Stimulated activated CD8-positive, alpha-beta memory T cell treated with anti-CD3 and anti-CD28 coated beads, Interleukin-12 subunit alpha, Interleukin-12 subunit beta, amount 100 ng/mL, for 24 hours (primary cell): ENCODE data around the gene XAB2.

ENCODE experiments used
- DNase-seq: peaks from one replicate; pipeline ENCODE4 v3.0.0-alpha.2; 2020; ENCODE audit errors: extremely low read depth

The XAB2 gene

DNA sequence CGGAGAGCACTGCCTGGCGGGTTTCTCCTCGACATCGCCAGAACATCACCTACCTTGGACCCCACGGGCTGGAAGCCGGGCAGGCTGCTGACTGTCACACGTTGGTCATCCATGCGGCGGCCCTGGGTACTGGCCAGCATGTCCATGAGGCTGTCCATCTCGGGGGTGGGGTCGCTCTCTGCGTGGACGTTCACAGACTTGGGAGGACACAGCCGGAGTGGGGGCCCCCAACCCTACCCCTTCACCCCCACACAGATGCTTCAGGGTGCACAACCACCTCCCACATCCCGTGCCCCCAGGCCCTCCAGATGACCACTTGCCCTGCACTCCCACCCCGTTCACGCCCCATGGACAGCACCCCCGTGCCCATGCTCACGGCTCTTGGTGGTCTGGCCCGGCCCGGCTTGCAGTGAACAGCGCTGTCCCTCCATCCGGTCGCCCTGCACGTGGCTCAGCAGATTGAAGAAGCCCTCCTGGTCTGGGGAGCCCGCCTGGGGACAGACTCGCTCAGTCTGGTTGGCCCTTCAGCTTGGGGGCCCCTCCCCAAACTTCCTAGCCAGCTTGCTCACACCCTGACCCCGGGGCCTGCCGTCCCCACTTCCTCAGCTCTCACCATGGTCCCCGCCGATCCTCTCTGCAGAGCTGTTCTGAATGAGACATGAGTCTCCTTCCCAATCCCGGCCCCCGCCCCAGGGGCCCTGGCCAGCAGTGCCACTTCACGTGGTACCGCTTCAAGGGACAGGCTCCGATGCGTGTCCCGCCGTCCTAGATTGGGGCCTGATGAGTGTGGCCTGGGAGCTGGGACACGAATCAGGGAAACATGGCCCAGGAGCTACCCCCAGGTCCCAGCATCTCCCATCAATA is 3.2 kb upstream of the XAB2 start:
- no peak for DNase-seq

DNA sequence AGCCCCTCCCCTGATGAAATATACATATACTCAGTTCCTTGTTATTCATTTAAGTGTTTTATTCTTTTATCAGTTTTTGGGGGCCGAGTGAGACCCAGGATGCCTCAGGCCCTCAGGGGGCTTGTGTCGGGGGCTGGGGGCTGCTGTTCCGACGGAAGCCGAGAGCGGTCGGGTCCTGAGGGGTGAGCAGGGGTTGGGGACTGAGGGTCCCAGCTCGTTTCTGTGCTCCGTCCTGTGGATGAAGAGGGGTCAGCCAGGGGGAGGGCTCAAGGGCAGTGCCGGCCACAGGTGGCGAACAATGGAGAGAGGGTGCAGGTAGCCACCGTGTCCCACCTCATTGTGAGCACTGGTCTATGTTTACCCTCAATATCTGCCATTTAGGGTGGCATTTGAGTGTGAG is 2.2 kb upstream of the XAB2 start:
- DNase-seq: no peak

DNA sequence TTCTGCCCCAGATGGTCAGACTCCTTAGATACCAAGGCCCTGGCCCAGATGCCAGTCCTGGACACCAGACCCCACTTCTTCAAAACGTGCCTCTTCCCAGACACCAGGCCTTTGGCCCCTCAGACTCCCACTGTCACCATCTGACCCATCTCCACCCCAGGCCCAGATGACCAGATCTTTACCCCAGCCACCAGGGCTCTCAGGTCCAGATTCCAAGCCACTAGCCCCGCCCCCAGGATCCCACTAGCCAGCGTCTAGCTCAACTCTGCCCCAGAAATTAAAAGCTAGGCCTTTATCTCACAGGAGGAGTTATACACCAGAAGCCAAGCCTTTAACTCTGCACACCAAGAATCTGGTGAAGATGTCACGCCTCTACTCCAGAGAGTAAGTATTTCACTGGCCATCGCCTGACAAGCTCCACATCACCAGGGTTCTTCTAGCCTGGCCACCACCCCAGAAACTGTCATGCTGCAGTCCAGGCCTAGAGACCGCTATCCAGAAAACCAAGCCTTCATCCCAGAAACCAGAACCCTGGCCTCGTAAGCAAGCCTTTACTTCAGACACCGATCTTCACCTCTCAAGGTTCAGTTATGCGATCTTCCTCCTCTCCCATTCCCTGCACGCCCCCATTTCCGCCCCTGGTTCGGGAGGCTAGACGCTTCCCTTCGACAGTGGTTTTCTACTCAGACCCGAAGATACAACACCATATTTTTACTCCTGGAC is 595 bp downstream of the XAB2 start:
- DNase-seq: no peak

DNA sequence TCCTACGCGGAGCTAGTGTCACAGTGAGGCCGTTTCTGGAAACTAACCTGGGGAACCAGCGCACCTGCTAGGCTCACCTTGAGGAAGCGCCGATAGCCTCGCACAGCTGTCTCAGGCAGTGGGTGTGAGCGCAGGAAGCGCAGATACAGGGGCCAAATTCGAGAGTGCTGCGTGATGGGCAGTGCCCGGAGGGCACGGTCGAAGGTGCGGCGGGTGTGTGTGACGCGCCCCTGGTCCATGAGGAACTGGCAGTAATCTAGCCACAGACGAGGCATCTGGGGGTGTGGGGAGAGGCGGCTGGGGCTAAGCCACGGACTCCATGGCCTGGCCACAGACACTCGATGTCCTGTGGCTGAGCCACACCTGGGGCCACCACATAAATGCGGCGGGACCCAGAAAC is 2.2 kb downstream of the XAB2 start:
- no peak for DNase-seq

DNA sequence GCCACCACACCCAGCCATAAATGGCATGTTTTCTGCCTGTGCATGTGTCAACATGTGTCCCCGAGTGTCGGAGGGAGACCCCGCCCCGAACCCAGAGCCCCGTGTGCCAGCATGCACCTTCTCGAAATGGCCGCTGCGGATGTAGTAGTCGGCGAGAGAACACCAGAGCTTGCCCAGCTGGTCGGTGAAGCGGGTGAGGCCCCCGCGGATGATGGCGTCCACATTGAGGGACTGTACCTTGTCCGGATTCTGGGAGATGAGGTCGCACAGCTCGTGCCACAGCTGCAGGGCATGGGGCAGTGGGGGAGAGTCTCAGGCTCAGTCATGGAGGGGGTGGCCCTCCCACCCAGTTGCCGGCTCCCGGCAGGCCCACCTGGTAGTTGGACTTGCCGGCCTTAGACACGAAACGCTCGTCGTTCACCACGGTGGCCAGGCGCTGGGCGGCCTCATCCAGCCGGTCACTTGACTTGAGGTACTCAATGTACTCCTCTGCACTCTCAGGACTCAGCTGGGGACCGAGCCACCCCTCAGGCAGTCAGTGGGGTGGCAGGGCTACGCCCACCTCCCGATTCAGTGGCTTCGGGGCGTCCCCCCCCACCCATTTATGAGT is 3.5 kb downstream of the XAB2 start:
- DNase-seq: no peak

DNA sequence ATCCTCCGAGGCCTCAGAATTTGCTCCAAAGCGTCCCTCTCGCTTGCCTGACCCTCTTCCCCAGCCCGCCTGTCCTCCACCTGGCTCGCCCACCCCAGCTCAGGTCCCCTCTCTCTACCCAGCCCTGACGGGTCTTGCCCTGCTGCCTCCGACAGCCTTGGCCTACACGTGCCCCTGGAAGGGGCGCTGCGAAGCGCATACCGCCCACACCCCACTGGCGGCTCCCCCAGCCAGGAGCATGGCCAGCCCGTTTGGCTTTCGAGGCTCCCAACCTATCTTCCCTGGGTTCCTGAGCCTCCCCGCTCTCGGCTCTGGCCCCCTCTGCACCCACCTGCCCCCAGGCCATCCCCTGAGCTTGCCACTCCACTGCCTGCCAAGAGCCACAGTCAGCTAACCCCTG is 4.5 kb downstream of the XAB2 start:
- DNase-seq: no peak

DNA sequence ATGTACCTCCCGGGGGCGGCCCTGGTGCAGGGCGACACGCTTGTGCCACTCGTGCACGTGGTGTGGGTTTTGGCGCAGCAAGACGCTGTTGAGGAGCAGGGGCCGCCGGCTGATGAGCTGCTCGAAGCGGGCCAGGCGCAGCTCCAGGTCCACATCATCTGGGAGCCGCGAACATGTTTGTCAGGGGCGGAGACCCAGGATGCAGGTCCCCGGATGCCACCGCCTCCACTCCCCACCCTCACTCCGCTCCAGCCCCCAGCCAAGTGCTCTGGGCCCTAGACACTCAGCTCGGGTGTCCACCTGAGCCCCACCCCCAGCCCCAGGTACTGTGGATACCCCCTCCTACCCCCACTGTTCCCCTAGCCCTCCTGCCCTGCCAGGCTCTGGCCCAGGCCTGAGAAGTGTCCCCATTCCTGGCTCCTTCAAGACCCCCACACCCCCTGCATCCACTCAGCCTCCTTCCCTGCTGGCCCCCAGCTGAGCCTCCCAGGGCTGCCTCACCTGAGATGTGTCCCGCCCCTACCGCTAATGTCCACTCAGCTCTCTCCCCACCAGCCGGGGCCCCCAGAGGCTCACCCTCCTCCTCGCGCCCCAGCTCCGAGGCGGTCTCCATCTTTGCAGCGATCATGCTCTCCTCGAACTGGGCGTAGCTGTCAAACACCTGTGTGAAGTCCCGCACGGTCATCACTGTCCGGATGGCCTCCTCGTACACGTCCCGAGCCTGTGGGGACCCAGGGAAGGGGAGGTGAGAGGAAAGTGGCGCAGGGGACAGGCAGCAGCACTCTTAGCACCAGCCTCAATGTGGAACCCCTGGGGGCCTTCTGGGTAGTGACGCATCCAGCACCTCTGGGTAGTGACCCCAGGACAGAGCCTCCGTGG is 5.4 kb downstream of the XAB2 start:
- DNase-seq: no peak

DNA sequence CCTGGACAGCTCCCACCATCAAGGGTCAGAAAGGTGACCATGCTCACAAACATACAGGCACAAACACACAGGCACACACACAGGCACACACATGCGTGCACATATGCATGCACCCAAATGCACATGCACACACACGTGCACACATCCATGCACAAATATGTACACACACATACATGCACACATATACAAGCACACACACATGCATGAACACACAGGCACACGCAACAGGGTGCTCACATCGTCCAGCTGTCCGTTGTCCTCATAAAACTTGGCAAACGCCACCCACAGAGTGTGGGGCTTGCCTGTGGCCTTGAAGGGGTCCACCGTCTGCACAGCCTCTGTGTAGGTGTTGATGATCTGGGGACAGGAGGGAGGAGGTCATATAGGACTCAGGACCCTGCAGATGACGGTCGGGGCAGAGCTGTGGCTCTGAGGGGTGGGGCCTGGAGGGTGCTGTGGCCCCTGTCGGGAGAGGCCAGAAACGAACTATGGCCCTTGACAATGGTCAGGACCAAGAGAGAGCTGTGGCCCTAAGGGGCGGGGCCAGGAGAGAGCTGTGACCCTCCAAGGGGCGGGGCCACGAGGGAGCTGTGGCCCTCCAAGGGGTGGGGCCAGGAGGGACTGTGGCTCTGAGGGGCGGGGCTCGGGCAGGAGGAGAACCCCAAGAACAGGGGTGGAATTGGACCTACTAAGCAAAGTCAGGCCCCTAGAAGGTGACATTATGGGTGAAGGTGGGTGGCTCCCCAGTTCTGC is 6.2 kb downstream of the XAB2 start:
- no peak for DNase-seq

DNA sequence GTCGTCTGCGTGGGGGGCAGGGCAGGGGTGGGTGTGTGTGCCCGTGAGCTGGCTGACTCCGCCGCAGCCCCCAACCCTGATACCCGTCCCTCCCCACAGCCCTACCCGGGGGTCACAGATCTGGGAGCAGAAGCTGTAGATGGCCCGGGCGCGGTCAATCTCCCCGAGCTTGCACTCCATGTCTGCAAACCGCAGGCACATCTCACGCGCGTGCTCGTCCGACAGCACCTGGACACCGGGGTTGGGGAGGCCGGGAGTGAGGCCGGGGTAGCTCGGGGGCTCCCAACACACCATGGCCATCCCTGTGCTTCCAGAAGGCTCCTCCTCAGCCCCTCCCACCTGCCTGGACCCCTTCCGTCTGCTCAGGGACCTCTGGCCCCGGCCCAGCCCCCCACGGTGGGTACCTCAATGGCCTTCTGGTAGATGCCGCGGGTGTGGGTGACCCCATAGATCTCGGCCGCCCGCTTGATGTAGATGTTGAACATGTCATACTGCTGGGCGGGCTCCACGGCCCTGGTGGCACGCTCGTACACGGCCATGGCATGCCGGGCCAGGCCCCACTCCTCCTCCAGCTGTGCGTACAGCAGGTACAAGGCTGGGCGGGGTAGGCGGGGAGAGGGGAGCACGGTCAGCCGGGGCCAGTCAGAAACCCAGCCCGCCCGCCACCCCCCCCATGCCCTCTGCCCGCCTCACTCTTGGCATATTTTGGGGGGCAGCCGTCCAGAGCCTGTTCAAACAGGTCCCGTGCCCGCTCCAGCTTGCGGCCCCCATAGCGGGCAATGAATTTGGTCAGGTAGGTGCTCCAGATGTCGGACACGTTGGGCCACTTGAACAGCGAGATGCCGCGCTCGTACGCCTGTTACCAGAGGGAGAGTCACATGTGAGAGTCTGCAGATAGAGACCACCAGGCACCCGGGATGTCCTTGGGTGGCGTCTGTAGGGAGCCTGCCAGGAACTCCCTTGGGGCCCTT is 8.6 kb downstream of the XAB2 start:
- no peak for DNase-seq

DNA sequence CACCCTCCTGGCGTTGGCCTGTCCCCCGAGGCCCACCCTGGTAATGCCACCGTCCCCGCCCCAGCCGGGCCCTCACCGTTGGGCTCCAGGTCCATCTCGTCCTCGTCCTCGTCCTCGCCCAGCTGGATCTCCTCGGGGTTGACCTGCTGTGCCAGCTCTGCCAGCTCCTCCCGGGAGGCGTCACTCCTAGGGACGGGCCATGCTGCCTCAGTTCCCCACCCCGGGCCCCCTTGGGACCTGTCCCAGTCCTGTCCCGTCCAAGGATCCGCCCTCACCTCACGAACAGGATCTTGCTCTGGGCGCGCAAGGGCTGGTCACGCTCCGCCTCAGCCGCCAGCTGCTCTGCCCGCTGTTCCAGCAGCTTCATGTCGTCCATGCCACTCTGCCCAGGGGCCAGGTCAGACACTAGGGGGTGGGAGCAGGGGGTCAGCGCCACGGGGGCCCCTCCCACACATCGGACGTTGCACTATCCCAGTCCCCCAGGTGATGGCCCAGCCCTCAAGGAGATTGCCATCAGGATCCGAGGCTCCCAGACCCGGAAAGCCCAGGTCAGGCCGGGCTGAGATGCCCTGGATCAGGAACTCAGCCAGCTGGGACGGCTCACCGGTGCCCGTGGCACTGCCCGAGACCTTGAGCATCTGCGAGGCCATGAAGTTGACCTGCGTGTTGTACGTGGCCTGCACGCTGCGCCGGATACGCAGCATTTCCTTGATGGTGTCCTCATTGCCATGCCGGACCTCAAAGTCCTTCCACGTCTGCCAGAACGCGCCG is 9.5 kb downstream of the XAB2 start:
- DNase-seq: no peak

DNA sequence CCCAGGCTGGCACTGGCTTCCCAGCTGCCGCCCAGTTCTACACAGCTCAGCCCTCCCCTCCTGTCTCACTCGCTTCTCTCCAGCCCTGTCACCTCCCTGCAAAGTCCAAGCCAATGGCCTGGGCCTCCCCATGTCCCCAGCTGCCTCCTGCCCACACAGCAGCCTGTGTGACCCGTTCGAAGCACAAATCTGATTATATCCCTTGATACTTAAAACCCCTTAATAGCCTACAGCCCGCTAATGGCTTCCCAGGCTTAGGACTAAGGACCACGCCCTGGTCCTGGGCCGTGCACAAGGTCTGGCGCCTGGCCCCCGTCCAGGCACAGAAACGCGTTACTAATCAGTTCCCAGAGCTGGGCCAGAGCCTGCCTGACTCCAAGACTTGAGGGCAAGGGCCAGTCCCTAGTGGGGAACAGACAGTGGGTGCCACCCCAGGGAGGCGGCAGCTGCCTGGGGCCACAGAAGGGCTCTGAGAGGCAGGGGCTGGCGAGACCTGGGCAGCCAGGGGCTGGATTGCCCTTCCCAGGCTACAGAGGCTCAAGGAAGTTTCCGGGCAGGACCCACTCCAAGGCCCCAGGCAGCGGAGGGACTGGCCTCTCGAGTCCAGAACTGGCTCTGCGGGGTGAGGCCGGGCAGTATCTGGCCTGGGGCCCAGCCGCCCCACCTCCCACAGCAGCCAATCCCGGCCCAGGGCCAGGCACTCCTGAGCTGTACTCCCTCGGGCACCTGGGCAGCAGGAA is 10.4 kb downstream of the XAB2 start:
- DNase-seq: no peak

DNA sequence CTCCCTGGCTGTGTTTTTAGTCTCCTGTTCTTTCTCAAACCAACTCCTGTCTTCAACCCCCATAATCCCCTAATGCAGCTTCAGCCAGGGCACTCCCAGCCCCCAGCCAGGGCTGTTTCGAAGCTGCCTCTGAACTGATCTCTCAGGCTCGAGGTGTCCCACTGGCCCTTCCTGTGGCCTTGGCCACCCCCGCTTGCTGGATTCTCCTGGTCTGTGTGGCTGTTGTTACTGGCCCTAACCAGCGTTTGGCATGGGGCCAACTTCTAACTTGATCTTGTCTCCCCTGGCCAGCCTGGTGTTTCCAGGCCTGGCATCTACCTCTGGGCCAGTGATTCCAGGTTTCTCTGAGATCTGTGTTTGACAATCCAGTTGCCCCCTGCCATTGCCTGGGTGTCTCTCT is 11.0 kb downstream of the XAB2 start:
- DNase-seq: no peak

DNA sequence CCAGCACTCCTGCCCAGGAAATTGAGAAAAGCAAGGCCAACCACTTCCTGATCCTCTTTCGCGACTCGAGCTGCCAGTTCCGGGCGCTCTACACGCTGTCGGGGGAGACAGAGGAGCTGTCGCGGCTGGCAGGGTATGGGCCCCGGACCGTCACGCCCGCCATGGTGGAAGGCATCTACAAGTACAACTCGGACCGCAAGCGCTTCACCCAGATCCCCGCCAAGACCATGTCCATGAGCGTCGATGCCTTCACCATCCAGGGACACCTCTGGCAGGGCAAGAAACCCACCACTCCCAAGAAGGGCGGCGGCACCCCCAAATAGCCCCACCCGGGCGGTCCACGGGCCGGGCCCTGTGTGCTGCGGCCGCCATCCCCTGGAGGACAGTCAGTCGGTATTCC is 11.6 kb downstream of the XAB2 start:
- no peak for DNase-seq

DNA sequence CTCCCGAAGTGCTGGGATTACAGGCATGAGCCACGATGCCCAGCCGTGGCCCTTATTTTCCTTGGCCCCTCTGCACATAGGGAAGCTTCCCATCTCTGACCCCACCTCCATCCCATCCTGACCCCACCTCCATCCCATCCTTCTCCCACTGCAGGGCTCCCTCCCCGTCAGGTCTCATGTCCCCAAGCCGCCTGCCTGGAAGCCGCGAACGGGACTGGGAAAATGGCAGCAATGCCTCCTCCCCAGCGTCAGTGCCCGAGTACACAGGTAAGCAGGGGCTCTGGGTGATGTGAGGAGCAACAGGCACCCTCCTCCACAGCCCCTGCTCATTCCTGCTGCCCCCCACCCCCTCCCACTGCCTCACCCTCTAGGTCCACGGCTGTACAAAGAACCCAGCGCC is 12.2 kb downstream of the XAB2 start:
- DNase-seq: no peak

DNA sequence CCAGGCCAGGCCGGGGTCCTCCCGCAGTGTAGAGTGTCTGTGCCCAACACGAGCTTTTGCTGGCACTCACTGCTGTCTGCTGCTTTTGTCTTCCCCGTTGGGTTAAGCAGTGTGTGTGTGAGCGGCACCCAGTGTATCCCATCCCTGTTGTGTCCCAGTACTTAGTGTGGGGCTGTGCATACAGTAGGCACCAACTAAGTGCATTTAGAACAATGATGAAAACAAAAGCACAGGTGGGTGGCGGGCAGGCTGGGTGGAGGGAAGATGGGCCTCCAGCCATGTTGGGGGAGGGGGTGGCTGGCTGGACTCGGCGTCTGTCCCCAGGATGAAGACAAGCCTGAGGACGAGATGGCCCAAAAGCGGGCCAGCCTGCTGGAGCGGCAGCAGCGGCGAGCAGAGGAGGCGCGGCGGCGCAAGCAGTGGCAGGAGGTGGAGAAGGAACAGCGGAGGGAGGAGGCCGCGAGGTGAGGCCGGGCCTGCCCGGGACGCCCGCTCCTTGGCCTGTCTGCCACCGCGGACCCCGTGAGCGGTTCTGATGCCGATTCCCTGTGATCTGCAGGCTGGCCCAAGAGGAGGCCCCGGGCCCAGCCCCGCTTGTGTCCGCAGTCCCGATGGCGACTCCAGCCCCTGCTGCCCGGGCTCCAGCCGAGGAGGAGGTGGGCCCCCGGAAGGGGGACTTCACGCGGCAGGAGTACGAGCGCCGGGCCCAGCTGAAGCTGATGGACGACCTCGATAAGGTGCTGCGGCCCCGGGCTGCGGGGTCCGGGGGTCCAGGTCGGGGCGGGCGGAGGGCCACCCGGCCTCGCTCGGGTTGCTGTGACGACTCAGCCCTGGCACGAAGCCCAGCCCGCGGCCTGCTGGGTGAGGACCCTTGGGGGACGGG is 14.2 kb downstream of the XAB2 start:
- no peak for DNase-seq

DNA sequence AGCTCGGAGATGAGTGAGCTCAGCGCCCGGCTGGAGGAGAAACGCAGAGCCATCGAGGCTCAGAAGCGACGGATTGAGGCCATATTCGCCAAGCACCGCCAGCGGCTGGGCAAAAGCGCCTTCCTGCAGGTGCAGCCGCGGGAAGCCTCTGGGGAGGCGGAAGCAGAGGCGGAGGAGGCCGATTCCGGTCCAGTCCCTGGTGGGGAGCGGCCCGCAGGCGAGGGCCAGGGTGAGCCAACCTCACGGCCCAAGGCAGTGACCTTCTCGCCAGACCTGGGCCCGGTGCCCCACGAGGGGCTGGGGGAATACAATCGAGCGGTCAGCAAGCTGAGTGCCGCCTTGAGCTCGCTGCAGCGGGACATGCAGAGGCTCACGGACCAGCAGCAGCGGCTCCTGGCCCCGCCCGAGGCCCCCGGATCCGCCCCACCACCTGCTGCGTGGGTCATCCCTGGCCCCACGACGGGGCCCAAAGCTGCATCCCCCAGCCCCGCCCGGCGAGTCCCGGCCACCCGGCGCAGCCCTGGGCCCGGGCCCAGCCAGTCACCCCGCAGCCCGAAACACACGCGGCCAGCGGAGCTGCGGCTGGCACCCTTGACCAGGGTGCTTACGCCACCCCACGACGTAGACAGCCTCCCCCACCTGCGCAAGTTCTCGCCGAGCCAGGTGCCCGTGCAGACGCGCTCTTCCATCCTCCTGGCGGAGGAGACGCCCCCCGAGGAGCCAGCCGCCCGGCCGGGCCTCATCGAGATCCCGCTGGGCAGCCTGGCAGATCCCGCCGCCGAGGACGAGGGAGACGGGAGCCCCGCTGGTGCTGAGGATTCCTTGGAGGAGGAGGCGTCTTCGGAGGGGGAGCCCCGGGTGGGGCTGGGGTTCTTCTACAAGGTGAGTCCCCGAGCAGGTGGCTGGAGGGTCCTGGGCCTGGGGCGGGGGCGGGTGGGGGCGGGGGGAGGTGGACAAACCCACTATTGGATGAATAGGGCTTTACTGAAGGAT is 16.8 kb downstream of the XAB2 start:
- DNase-seq: no peak
